Peyer's patch (tissue), 4 donors: Measurements from ENCODE around the gene SMO.

Source experiments
- CTCF ChIP-seq, 6 experiments: fragments of 450-650 bp in 4 of 6; fragments of 200-600 bp in 2 of 6; sonication (generic) in 1 of 6; IDR thresholded peaks; one replicate each; pipeline ENCODE4 v1.5.1; 2017 to 2019; ENCODE audit warnings: antibody characterized with exemption in 6 of 6, mild to moderate bottlenecking in 3 of 6, moderate library complexity in 1 of 6
- POLR2A ChIP-seq, 2 donors: fragments of 450-650 bp; IDR thresholded peaks; one replicate each; pipeline ENCODE4 v1.5.1; 2017; ENCODE audit warnings: antibody characterized with exemption in 2 of 2, mild to moderate bottlenecking in 2 of 2, moderate library complexity in 2 of 2

DNA sequence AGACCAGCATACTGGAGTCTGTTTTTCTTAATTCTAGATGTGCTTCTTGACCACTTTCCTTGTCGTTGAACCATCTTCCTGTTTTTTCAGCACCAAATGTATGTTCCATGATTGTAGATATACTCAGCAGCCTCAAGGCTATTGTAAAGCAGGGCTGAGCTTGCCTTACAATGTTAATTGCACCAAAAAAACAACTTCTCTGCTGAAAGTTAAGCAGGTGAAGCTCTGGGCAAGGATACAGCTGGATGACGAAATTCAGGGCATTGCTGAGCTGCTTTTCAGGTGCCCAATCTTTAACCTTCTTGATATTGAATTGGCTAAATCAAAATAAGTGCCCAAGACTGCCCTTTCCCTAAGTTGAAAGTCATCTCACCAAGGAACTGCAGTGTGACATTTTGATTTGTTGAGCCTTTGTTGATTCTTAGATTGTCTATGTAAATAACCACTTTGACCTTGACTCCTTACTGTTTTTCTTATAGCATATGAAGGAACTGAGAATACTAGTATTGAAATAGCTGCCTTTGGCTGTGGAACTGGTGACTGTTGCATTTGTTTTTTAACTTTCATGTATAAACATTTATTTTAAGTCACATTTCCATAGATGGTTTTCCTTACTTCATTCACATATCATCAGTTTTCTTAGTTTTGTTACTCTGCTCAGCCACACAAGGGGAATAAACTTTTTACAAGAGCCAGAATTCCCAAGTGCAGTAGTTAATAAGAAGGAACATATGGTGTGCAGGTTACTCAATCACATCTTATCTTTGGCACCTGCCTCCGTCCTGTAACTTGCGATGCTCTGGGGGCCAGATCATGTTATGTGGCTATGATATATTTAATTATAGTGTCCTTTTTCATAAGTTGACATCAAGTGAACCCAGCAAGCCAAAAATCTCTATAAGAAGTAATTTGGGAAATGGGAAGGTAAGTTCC is 39.5 kb downstream of the SMO start:
- no peak for TF ChIP-seq CTCF (IDR thresholded peaks at IDR 0.05)
- TF ChIP-seq POLR2A (IDR thresholded peaks at IDR 0.05), result no peak
